WTC11 (cell line): Measurements from ENCODE around the gene OSBPL7.

Source experiments
- TEAD1 ChIP-seq: sonication (generic); formaldehyde crosslinking; IDR thresholded peaks from 2 replicates; pipeline ENCODE4 v1.8.0; 2022; ENCODE audit warnings: mild to moderate bottlenecking, missing genetic modification reagents
- TP53 ChIP-seq: sonication (generic); formaldehyde crosslinking; IDR thresholded peaks from 2 replicates; pipeline ENCODE4 v1.8.1; 2023; ENCODE audit warnings: mild to moderate bottlenecking, missing genetic modification reagents
- TF ChIP-seq, protein P1 (sequence below): fragments of 200-600 bp; IDR thresholded peaks from 2 replicates; pipeline ENCODE4 v1.8.0; 2022; ENCODE audit warnings: antibody characterized with exemption
- TF ChIP-seq, protein P2 (sequence below): sonication (generic); formaldehyde crosslinking; IDR thresholded peaks from 2 replicates; pipeline ENCODE4 v1.8.0; 2022; ENCODE audit warnings: mild to moderate bottlenecking, missing genetic modification reagents

DNA sequence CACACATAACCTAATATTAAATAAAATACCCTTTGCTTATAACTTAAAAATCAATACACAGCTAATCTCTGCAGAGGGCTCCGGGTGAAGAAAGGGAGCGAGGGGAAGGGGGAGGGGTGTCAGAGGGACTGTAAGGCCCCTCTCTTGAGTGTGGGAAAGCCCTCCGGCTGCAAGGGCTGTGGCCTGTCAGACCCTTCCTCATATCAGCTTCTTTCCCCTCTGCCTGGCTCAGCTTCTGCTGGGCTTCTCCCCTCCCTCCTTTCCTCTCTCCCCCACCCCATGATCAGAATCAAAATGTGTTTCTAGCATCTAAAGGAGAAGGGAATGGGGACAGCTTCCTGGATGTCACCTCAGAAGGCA is 24.1 kb upstream of the OSBPL7 start:
- TF ChIP-seq TEAD1 (no peak), TP53 (no peak)
- TF ChIP-seq, protein P1, sequence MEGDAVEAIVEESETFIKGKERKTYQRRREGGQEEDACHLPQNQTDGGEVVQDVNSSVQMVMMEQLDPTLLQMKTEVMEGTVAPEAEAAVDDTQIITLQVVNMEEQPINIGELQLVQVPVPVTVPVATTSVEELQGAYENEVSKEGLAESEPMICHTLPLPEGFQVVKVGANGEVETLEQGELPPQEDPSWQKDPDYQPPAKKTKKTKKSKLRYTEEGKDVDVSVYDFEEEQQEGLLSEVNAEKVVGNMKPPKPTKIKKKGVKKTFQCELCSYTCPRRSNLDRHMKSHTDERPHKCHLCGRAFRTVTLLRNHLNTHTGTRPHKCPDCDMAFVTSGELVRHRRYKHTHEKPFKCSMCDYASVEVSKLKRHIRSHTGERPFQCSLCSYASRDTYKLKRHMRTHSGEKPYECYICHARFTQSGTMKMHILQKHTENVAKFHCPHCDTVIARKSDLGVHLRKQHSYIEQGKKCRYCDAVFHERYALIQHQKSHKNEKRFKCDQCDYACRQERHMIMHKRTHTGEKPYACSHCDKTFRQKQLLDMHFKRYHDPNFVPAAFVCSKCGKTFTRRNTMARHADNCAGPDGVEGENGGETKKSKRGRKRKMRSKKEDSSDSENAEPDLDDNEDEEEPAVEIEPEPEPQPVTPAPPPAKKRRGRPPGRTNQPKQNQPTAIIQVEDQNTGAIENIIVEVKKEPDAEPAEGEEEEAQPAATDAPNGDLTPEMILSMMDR, result no peak
- TF ChIP-seq, protein P2, sequence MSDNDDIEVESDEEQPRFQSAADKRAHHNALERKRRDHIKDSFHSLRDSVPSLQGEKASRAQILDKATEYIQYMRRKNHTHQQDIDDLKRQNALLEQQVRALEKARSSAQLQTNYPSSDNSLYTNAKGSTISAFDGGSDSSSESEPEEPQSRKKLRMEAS (CRISPR knock-in tag), result no peak
